Measurements from ENCODE around the gene INS.

Gene INS

GRCh38 chr11:2113776-2114175 lies 47.2 kb downstream of the INS start:
- no peak for DNase-seq (ENCODE audit: low read depth)
- no peak overlapping the region for H3K4me3 ChIP-seq (ENCODE audit: control insufficient read depth, low read depth, low read length)
- no peak for TF ChIP-seq CTCF (IDR thresholded peaks at IDR 0.05; ENCODE audit: control insufficient read depth, insufficient read depth, low read depth, low read length, missing control alignments)

- TF ChIP-seq CTCF (IDR thresholded peaks at IDR 0.05; ENCODE audit: control insufficient read depth, insufficient read depth, low read depth, low read length, missing control alignments), result no peak
- no peak overlapping the region for H3K4me3 ChIP-seq (ENCODE audit: control insufficient read depth, low read depth, low read length)
- no peak for DNase-seq (ENCODE audit: low read depth)
These were observed 50.5 kb downstream of the INS start for GRCh38 chr11:2110521-2110920.
